Progenitor cell of endocrine pancreas (in vitro differentiated cells): ENCODE measurements around the gene ERO1A. TPM values are rescaled to one million over a fixed set of nuclear protein-coding genes. Genes with fewer than 3 reads are reported as not detected.
"Not testable (repeated sequence)": the region's sequence is repeated elsewhere in the genome, so short reads cannot be mapped to it uniquely, and the experiment has no call there.

Source experiments
- DNase-seq: peaks from one replicate; pipeline ENCODE4 v3.0.0; 2021; ENCODE audit warnings: low spot score; ENCODE audit not compliant: unreplicated experiment
- H3K27ac Mint-ChIP-seq: 2 replicates; pipeline ENCODE4 v1.8.0; 2021; ENCODE audit warnings: mild to moderate bottlenecking, moderate library complexity, mixed read lengths
- H3K27me3 Mint-ChIP-seq: 2 replicates; pipeline ENCODE4 v1.8.0; 2021; ENCODE audit warnings: mixed read lengths
- H3K36me3 Mint-ChIP-seq: 2 replicates; pipeline ENCODE4 v1.8.0; 2022; ENCODE audit warnings: mixed read lengths; ENCODE audit not compliant: insufficient read depth
- H3K4me1 Mint-ChIP-seq: 2 replicates; pipeline ENCODE4 v1.8.0; 2021; ENCODE audit warnings: low read depth, mixed read lengths
- H3K4me3 Mint-ChIP-seq: 2 replicates; pipeline ENCODE4 v1.8.0; 2021; ENCODE audit warnings: low read depth, mild to moderate bottlenecking, moderate library complexity, mixed read lengths
- H3K9me3 Mint-ChIP-seq: 2 replicates; pipeline ENCODE4 v1.8.0; 2021; ENCODE audit warnings: low read depth, mixed read lengths
- total RNA-seq: library from RNA; stranded (reverse); gene quantifications from 2 replicates; pipeline ENCODE4 v1.2.1, GENCODE V29; 2021
- TF ChIP-seq, protein P1 (sequence below): fragments of 200-600 bp; sonication (generic); IDR thresholded peaks from one replicate; pipeline ENCODE4 v1.5.0; 2021; ENCODE audit warnings: antibody characterized with exemption, mild to moderate bottlenecking; ENCODE audit not compliant: unreplicated experiment

ERO1A gene
- total RNA-seq, 1 donor from 2014 or later: 51.0 TPM

DNA sequence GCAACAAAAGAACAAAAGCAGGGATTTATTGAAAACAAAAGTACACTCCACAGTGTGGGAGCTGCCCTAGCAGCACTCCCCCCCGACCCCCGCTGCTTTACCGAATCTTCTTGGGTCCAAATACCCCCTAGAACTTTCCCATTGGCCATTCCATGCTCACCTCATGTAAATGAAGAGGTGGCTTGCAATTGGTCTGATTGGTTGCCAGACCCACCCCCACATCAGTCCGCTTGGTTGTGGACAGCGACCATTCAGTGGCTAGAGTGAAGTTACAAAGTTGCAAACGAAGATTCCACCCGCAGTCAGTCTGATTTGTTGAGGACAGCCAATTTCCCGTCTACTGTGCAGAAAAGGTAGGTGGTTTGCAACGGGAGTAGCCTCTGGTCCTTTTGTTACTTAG, 38.5 kb upstream of the ERO1A start:
- Mint-ChIP-seq H3K9me3 (no peaks in the 10 kb centered on the region), H3K36me3 (peaks cover 23% of the 10 kb centered on the region), H3K4me3 (no peak overlapping the region), H3K27ac (no peak overlapping the region), H3K4me1 (peaks cover 16% of the 10 kb centered on the region), H3K27me3 (no peaks in the 10 kb centered on the region)
- DNase-seq: no peak
- TF ChIP-seq, protein P1, sequence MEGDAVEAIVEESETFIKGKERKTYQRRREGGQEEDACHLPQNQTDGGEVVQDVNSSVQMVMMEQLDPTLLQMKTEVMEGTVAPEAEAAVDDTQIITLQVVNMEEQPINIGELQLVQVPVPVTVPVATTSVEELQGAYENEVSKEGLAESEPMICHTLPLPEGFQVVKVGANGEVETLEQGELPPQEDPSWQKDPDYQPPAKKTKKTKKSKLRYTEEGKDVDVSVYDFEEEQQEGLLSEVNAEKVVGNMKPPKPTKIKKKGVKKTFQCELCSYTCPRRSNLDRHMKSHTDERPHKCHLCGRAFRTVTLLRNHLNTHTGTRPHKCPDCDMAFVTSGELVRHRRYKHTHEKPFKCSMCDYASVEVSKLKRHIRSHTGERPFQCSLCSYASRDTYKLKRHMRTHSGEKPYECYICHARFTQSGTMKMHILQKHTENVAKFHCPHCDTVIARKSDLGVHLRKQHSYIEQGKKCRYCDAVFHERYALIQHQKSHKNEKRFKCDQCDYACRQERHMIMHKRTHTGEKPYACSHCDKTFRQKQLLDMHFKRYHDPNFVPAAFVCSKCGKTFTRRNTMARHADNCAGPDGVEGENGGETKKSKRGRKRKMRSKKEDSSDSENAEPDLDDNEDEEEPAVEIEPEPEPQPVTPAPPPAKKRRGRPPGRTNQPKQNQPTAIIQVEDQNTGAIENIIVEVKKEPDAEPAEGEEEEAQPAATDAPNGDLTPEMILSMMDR: no peak

DNA sequence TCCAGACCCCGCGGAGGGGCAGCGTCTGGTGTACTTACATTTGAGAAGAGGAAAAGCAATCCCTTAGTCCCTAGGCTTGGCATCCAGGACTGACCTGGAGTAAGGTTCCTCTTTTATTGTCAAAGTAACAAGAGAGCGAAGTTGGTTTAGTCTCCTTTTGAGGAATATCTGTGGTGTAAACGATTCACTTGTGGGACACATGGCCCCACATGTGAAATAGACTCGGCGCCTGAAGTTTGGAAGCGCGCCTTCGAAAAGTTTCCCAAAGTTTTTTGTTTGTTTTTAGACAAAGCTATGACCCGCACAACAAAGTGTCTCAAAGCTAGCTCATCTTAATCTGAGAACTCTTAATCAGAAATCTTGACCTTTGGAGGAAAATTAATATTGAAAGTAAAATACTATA, 35.4 kb upstream of the ERO1A start:
- Mint-ChIP-seq H3K4me3 (peak overlapping the region; percentile 95), H3K27me3 (no peaks in the 10 kb centered on the region), H3K27ac (peak overlapping the region; percentile 97), H3K4me1 (peaks cover 7% of the 10 kb centered on the region), H3K9me3 (no peaks in the 10 kb centered on the region), H3K36me3 (peaks cover 28% of the 10 kb centered on the region)
- TF ChIP-seq, protein P1: no peak
- no peak for DNase-seq

DNA sequence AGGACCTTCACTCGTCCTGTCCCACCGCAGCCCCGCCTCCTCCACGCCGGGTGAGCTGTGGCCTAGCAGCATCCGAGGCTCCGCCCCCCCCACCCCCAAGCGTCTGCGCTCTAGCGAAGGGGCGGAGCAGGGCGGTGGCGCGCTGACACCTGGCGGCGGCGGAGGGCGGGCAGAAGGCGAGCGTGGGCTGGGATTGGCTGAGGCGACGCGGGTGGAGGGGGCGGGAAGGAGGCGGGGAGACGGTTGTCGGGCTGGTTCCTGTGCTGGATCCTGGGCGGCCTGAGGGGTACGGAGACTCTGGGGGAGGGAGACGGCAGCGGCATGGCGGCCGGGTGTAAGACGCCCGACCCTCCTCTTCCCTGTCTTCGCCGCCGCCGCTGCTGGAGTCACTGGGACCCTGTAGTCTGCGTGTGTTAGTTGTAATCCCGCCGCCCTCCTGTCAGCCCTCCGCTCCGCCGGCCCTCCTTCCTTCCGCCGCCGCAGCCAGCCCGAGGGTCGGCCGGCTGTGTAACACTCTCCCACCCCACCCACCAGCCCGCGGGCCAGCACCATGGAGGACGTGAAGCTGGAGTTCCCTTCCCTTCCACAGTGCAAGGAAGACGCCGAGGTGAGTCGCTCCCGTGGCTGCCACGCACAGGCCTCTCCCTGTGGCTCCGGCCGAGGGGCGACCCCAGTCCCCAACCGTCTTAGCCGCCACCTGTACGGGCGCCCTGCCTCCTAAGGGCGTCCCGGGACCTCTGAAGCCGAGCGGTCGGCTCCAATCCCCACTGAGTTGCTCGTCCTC, 34.8 kb upstream of the ERO1A start, which contains the start of gene STYX:
TSS of gene STYX (plus strand) at position 242 of the 784 bp plus-strand sequence. CDS start at position 551, 309 bp downstream.
- peak; percentile 99 for DNase-seq
- H3K36me3 Mint-ChIP-seq: peaks cover 30% of the 10 kb centered on the region
- H3K4me1 Mint-ChIP-seq: peaks cover 7% of the 10 kb centered on the region
- H3K9me3 Mint-ChIP-seq: no peaks in the 10 kb centered on the region
- H3K27me3 Mint-ChIP-seq: no peaks in the 10 kb centered on the region
- TF ChIP-seq, protein P1: no peak
- H3K27ac Mint-ChIP-seq: peak within 1 kb of the TSS; percentile 97
- peak within 1 kb of the TSS; percentile 95 for H3K4me3 Mint-ChIP-seq

DNA sequence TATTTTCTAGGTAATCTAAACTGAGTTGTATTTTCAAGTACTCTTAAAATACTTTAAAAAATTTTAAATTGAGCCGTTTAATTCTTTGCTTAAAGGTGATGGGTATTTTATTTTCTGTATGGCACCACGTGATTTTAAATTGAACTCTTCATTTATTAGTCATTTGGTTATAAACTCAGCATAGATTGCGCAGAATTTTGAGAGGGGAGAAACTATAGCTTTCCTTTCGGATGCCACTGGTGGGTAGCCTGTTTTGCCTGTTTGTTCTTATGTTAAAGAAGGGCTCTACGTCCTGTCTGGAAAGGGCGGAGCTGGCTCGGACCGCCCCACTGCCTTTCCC, 34.2 kb upstream of the ERO1A start:
- peaks cover 7% of the 10 kb centered on the region for H3K4me1 Mint-ChIP-seq
- DNase-seq: no peak
- peak overlapping the region; percentile 83 for H3K27ac Mint-ChIP-seq
- no peaks in the 10 kb centered on the region for H3K27me3 Mint-ChIP-seq
- H3K9me3 Mint-ChIP-seq: no peaks in the 10 kb centered on the region
- H3K4me3 Mint-ChIP-seq: peak overlapping the region; percentile 95
- H3K36me3 Mint-ChIP-seq: peaks cover 30% of the 10 kb centered on the region
- TF ChIP-seq, protein P1: no peak

DNA sequence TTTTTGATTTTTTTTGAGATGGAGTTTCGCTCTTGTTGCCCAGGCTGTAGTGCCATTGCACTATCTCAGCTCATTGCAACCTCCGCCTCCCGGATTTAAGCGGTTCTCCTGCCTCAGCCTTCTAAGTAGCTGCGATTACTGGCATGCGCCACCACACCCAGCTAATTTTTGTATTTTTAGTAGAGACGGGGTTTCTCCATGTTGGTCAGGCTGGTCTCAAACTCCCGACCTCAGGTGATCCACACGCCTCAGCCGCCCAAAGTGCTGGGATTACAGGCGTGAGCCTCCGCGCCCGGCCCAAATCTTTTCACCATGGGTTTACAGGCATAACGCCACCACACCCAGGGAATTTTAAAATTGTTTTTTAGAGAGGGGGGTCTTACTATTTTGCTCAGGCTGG, 33.7 kb upstream of the ERO1A start:
- H3K27me3 Mint-ChIP-seq, H3K4me1 Mint-ChIP-seq, H3K9me3 Mint-ChIP-seq, H3K27ac Mint-ChIP-seq, H3K4me3 Mint-ChIP-seq, DNase-seq: not testable (repeated sequence)
- peaks cover 26% of the 10 kb centered on the region for H3K36me3 Mint-ChIP-seq

DNA sequence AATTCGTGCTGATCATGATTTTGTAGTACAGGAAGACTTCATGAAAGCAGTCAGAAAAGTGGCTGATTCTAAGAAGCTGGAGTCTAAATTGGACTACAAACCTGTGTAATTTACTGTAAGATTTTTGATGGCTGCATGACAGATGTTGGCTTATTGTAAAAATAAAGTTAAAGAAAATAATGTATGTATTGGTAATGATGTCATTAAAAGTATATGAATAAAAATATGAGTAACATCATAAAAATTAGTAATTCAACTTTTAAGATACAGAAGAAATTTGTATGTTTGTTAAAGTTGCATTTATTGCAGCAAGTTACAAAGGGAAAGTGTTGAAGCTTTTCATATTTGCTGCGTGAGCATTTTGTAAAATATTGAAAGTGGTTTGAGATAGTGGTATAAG, 32.2 kb upstream of the ERO1A start:
- not testable (repeated sequence) for H3K27ac Mint-ChIP-seq, H3K9me3 Mint-ChIP-seq, H3K27me3 Mint-ChIP-seq, H3K4me1 Mint-ChIP-seq, H3K4me3 Mint-ChIP-seq, DNase-seq
- H3K36me3 Mint-ChIP-seq: peaks cover 22% of the 10 kb centered on the region
